PC-3 (cell line): ENCODE measurements around the gene SLC25A34.

Experiments
- EZH2 ChIP-seq: fragments of 300-600 bp; sonication (generic); IDR thresholded peaks from one replicate; pipeline ENCODE4 v1.6.1; 2017; ENCODE audit warnings: antibody characterized with exemption, mild to moderate bottlenecking, low read length; ENCODE audit not compliant: unreplicated experiment
- EZH2phosphoT487 ChIP-seq: fragments of 300-600 bp; sonication (generic); IDR thresholded peaks from 2 replicates; pipeline ENCODE4 v1.6.1; 2018; ENCODE audit warnings: mild to moderate bottlenecking, antibody characterized with exemption, low read length, borderline replicate concordance
- TF ChIP-seq, protein P1 (sequence below): fragments of 300-600 bp; sonication (generic); conservative IDR thresholded peaks from 2 replicates; pipeline ENCODE4 v1.5.1; 2017; ENCODE audit warnings: antibody characterized with exemption, low read depth, mild to moderate bottlenecking, low read length

DNA sequence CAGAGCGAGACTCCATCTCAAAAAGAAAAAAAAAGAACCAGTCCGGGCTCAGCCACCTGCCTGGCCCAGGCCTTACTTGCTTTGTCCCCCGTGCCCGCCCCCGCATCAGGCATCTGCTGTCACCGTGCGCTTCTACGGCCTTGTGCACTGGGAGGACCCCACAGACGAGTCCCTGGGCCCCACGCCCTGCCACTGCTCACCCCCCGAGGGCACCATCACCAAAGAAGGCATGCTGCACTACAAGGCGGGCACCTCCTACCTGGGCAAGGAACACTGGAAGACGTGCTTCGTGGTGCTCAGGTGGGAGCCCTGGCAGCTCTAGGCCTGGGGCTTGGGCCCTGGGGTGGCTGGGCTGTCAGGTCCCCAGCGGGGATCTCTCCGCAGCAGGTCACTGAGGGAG, 5.6 kb upstream of the SLC25A34 start:
- TF ChIP-seq, protein P1, sequence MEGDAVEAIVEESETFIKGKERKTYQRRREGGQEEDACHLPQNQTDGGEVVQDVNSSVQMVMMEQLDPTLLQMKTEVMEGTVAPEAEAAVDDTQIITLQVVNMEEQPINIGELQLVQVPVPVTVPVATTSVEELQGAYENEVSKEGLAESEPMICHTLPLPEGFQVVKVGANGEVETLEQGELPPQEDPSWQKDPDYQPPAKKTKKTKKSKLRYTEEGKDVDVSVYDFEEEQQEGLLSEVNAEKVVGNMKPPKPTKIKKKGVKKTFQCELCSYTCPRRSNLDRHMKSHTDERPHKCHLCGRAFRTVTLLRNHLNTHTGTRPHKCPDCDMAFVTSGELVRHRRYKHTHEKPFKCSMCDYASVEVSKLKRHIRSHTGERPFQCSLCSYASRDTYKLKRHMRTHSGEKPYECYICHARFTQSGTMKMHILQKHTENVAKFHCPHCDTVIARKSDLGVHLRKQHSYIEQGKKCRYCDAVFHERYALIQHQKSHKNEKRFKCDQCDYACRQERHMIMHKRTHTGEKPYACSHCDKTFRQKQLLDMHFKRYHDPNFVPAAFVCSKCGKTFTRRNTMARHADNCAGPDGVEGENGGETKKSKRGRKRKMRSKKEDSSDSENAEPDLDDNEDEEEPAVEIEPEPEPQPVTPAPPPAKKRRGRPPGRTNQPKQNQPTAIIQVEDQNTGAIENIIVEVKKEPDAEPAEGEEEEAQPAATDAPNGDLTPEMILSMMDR: no peak
- TF ChIP-seq EZH2phosphoT487 (no peak), EZH2 (no peak)
